HG03066 (cell line): ENCODE results near the gene ARHGAP10.
"Not testable (repeated sequence)": the region's sequence is repeated elsewhere in the genome, so short reads cannot be mapped to it uniquely, and the experiment has no call there.

Experiments
- ATAC-seq: cut with Tn5 transposase; IDR thresholded peaks from one replicate; pipeline ENCODE4 v1.9.1; 2021; ENCODE audit warnings: low read depth; ENCODE audit not compliant: unreplicated experiment

The ARHGAP10 gene

DNA sequence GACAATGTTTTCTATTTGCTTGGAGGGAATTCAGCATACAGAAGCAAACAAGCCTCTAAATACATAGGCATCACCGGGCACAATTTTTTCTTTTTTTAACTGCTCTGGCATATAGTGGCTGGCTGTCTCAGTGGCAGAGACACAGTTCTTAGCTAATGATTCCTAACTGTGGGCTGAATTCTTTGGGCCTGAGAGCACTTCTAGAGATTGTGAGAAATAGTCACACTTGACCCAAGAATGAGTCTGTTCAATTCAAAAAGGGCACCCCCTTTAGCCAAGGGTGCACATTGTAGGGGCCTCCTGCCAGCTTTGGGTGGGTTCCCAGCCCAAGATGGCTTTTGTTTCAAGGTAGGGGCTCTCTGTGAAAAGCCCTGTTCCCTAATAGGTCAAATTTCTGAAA lies 345.7 kb downstream of the ARHGAP10 start:
- no peak for ATAC-seq

DNA sequence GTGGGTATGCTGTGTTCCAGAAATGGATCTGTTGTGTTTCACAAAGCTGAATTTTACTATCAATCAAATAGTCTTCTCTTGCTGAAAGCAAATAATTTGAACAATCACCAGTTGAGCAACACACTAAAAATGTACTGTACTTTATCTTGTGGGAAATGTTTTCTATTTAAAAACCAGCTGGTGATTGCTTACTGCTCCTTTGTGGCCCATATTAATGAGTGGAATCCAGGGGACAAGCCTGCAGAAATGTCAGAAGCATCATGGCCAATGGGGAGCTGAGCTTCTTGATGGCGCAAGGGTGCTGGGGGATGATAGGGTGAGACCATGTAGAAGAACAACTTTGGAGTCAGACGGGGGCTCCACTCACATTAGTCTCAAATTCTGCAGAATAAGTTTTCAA lies 346.2 kb downstream of the ARHGAP10 start:
- ATAC-seq: no peak

DNA sequence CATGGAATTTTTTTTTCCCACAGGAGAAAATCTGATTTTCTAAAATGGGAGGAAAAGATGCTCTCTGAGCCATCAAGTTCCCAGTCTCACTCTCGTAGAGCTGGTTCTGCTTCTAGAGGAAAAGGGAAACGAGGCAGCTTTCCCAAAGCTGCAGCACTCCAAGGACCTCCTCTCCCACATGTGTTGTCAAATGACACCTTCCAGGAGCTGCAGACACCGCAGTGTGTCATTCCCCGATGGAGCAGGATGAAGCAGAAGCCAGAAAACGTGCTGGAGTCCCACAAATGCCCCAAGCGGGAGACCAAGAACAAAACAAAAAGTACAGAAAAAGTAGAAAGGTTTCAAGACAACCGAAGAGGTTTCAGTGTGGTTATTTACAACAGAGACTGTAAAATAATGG lies 348.1 kb downstream of the ARHGAP10 start:
- no peak for ATAC-seq

DNA sequence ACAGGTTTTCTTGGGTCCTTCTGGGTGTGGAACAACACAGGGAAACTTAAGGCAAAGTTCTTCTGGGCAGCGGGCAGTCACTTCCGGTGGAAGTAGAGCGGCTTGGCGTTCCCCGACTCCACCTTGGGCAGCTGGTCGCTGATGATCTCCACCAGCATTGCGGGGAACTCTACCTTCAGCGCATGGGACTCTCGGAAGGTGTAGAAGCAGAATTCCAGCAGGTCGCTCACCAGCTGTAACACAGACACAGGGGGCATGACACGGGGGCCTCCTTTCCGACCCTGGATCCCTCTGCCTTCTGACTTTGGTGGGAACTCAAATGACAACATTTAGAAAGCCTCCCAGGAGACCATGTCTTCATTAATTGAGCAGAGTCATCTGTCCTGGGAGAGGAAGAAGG lies 349.4 kb downstream of the ARHGAP10 start:
- no peak for ATAC-seq

DNA sequence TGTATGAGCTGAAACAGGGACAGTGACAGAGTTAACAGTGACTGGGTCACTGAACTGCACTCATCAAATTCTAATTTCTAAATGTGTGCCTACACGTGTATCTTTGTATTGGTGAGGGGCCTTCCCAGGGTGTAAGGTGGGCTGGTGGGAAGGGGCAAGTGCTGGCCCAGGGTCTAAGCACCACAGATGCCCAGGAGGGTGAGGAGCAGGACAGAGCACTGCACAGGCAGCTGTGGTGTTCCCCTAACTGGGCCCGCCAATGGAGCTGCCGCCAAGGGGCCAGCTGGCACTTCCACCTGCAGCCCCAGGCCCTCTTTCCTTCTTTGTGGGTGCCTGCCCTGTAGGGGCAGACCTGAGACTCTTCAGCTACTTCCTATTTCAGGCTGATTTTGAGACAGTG lies 349.9 kb downstream of the ARHGAP10 start:
- ATAC-seq: no peak

DNA sequence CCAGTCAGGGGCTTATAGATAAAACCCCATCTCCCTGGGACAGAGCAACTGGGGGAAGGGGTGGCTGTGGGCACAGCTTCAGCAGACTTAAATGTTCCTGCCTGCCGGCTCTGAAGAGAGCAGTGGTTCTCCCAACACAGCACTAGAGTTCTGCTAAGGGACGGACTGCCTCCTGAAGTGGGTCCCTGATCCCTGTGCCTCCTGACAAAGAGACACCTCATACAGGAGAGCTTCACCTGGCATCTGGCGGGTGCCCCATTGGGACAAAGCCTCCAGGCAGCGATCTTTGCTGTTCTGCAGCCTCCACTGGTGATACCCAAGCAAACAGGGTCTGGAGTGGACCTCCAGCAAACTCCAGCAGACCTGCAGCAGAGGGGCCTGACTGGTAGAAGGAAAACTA lies 351.2 kb downstream of the ARHGAP10 start:
- ATAC-seq: not testable (repeated sequence)

DNA sequence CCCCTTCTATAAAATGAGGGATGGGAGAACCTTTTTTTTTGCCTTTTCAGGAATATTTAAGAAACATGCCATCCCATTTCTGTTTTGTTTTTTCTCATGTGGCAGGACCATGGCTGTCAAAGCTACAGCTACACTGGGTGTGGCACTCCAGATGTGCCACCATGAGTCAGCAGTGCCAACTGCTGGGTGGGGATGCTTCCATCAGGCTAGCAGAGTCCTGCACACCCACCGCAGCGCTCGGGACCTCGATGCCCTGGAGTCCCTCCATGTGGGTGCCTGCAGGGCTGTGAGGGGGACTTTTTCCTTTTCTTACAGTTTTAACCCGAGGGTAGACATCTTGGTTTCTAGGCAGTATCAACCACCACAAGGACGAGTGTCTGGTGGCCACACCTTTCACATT lies 357.7 kb downstream of the ARHGAP10 start:
- no peak for ATAC-seq

DNA sequence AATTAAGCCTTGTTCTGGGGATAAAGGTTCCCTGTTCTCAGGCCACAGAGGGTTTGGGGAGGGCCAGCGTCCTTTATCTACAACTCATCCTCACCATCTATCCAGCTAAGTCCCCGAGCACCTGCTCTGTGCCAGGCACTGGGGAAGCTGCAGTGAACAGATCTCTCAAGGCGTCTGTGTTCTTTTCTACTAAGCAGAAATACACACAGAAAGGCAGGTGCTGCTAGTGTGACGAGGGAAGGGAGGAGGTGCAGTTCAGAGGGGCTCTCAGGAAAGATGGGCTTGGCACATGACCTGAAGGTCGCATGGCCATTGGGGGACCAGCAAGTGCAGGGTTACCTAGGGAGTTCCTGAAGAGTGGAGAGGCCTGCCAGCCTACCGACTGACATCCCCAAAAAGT lies 358.1 kb downstream of the ARHGAP10 start:
- no peak for ATAC-seq

DNA sequence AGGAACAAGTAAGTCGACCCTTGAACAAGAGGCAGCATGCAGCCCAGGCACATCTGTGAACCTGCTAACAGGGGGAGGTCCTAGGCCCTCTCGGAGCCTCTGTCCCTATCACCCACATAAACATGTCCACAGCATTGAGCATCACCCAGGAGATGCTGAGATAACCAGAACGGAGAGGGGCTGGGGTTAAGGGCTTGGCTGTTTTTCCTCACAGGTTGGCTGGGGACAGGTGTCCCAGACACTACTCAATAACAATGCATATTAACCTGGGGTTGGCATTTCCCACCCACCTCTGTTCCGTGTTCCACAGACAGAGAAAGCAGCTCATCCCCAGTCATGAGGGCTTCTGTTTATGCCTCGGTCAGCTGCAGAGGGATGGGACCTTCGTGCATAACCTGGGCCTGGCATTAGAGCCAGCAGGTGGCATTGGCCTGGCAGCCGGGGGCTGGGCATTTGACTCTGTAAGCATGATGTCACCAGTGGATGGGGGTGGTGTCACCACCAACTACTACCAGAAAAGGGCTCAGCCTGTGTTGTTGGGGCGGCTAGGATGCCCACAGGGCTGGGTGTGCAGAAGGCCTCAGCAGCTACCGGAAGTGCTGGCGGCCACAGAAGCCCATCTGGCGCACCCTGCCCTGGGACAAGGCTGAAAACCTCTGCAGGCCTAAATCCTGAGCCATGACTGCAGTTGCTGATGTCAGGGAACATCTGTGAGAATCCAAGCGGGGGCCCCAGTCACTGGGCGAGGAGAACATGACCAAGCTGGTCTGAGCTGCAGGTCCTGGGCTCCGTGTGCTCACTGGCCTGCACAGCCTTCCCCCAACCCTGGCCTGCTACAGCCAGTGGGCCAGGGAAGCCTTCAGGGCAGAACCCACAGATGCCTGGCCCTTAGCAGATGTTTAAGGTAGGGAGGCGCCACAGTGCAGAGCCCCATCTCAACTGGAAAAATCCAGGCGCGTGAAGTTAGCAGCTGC lies 358.9 kb downstream of the ARHGAP10 start:
- no peak for ATAC-seq

DNA sequence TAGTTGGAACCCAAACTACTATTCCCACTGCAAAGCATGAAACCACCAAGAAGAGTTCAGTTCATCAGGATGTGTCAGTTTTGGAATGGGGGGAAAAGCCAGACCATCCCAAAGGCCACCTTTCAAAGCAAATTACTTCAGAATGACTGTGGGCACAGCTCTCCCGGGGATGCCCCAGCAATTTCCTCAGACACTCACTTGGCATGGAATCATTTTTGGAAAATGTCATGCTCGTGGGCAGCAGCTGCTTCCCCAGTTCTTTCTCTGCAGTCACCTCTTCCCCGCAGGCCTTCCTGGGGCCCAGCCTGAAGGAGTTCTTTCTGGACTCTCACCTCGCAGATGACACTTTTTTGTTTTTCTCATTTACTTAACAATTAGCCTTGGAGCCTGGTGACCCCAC lies 360.0 kb downstream of the ARHGAP10 start:
- ATAC-seq: no peak

DNA sequence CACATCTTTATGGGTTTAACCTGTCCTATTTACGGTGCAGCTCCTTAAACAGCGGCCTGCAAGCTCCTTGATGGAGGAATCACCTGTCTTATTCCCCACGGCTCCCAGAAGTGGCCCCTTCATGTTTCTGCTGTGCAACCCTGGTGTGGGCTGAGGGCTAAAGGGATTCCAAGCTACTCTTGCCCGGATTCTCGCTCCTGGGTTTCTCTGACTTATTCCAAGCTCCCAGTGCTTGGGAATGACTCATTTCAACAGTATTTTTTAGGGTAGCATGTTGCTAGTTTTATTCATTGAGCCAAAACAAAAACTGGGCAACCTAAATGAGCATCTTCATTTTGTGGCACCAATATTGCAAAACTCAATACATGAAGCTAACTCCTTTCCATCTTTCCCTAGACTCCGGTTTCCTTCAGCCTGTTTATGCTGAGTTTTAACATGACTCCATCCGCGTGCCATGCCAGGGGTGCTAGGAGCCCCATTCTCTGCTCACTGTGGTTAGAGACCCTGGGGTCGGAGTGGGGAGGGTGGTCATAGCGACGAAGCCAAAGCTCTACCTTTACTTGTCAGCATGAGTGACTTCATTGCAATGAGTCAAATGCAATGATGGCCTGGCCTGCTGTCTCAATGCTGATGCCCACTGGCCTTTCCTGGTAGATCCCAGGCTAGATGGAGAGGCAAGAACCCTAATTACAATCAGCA lies 360.6 kb downstream of the ARHGAP10 start:
- no peak for ATAC-seq

DNA sequence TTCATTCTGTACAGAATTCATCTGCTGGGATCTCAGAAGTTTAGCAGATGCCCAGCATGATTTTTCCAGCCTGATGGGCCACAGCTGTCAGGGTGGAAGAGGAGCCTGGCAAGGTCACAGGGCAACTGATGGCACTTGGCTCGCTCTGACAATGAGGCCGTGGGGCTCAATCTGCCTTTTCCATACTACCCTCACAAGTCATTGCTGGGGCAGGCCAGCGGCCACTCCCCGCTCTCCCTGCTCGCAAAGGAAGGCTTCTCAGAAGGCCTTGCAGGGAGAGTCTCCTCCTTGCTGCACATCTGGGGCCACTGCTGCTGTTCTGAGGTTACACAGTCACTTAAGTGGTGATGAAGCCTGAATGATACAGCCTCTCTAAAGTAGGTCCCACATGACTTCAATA lies 361.2 kb downstream of the ARHGAP10 start:
- no peak for ATAC-seq

DNA sequence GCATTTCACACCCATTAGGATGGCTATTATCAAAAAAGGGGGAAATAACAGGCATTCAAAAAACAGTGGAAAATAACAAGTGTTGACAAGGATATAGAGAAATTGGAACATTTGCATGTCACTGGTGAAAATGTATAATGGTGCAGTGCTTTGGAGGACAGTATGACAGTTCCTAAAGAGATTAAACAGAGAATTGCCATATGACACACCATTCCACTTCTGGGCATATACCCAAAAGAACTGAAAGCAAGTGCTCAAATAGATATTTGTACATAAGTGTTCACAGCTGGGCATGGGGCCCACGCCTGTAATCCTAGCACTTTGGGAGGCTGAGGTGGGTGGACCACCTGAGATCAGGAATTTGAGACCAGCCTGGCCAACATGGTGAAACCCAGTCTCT lies 362.3 kb downstream of the ARHGAP10 start:
- no peak for ATAC-seq

DNA sequence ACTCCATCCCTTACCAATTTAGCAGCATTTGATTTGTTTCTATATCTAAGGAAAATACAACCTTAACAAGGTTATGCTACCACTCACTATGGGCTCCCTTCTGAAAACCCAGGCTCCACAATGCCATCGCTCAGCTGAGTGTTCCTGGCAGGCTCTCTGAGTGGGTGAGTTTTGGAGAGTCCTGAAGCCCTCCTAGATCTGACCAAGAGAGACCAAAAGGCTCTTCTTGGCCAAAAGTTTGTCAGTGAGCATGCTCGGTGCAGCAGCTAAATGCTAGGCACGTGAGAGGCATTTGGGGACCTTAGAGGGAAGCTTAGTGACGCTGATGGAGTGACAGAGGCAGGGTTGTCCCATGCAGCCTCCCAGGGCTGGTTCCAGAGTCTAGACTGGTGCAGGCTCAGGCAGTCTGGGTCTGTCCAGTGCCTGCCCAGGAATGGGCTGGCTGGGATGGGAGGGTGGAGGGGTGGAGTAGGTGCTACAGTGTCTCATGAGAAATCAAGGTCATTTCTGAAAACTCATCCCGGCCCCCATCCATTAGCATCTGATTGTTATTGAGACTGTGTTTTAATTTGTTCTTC lies 363.5 kb downstream of the ARHGAP10 start:
- ATAC-seq: no peak

DNA sequence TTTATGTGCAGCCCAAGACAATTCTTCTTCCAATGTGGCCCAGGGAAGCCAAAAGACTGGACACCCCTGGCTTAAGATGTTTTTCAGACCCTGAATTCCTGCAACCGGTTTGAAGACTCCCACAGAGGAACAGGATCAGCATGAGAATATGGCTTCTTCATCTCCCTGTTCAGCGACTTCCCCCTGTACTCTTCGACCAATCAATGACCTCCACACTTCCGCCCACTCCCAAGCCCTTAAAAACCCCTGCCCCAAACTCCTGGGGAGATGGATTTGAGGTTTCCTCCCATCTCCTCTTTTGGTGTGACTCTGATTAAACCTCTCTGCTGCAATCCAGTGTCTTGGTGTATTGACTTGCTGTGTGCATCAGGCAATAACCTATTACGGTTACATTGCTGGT lies 365.9 kb downstream of the ARHGAP10 start:
- no peak for ATAC-seq

DNA sequence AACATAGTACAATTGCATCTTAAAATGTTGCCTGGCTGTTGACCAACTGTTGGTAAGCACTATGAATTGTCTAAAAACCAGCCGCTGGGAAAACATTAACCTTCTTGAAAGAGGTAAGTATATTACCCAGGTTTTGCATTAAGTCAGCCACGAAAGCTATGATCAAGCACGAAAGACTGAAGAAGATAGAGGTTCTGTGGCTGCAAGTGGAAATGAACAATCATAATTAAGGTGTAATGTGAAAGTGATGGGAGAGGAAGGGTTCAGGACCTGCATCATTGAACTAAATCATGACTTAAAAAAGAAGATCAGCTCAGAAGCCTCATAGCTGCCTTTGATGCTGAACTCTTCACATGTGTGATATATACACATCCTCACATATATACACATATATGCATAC lies 369.3 kb downstream of the ARHGAP10 start:
- no peak for ATAC-seq

DNA sequence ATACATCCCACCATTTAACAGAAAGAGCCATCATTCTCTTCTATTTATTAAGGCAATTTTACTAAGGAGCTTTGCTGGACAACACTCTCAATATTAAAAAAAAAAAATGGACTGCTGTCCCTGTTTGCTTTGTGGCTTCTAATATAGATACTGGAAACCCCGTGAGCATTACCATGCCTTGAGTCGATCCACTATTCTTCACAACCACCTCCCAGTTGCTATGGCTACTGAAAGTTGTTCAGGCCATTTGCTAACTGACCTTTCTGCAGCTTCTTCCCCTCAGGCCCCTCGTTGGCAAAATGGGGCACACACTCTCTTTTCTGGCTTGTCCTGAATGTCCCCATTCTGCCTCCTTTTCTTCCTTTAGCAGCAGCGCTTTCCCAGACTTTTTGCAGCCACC lies 369.9 kb downstream of the ARHGAP10 start:
- ATAC-seq: no peak

DNA sequence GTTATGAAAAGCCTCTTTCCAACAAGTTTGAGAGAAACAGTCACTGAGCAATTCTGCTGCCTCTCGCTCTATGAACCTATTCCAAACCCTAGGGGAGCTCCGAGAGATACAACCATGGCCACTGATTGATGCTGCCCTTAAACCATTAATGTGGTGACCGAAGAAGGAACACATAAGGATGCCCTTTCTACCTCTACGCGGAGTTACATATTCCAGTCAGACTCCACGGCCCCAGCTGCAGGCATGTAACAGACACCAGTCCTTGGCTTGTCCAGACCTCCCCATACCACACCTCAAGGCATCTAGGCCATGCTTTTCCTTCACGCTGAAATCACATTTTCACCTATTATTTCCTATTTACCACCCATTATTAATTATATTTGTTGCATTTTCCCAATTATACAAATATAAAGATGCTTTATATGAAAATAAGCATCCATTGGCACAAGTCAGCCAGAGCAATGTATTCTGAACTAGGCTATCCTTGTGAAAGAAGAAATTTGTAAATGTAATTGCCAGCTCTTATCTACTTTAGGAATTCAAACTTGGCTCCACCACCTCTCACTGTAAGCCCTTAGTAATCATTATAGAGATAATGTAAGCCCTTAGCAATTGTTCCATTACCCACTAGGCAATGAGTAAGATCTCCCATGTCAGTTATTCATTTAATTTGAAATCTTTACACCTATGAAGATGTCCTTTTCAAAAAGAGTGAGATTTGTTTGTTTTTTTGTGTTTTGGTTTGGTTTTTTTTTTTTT lies 371.9 kb downstream of the ARHGAP10 start:
- no peak for ATAC-seq

DNA sequence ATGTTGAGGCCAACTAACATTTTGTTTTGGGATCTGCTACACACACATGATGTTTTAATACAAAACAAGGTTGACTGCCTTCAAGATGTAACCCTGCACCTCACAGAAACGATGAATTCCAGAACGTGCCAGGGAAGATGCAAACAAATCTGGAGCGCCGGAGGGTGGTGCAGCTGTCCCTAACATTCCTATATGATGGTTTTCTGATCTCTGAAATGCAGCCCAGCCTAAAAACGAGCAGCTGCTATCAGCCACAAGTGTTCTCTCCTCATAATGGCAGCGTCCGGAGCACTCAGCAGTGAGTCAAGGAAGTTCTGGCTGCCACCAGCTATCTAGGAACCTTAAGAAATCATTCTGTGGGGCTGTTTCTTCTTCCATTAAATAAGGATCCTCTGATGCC lies 376.9 kb downstream of the ARHGAP10 start:
- ATAC-seq: no peak

DNA sequence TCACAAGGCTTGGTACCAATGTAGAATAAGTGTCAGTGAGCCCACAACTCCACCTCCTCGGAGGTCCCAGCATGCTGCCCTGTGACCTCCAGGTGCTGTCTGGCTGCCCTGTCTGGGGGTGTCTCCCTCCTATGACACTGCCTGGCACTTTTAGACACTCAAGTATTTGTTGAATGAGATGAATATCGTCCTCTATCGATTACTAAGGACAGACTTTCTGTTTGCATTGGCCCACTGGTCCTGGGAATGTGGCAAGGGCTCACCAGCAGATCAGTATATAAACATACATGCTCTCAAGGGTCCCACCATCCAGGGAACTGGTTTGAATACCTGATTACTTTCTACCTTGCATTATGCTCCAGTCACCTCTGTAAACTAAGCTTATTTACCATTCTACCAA lies 377.3 kb downstream of the ARHGAP10 start:
- no peak for ATAC-seq

DNA sequence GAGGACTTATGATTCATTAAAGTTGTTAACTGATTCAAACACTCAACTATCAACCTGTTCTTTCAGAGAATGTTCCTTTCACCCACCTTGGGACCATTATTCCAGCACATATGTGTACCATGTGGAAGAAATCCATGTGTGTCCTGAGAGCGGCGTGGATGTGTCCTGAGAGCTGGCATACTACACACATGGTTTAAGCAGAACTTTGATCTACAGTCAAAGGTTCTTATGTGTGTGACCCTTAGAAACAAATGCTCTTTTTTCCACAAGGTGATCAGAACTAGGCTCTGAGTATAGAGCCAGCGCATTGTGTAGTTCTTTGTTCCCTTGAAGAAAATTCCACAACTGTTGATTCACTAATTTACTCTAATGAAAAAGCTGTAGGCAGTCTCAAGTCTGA lies 378.3 kb downstream of the ARHGAP10 start:
- no peak for ATAC-seq
